CD4-positive, alpha-beta T cell (primary cell): Measurements from ENCODE around the gene TSR1. TPM values are rescaled to one million over a fixed set of nuclear protein-coding genes. Genes with fewer than 3 reads are reported as not detected.
A peak's percentile ranks its signal among the peaks of the same experiment; 100 is the strongest.

Experiments
- ATAC-seq: fragments of 200-7000 bp; cut with Tn5 transposase; one replicate; pipeline ENCODE4 v1.10.0; 2022; ENCODE audit warnings: mild to moderate bottlenecking; ENCODE audit not compliant: poor library complexity
- CTCF ChIA-PET: fragments of 350-600 bp; sonication (Branson Sonifier 250); formaldehyde crosslinking; loops from one replicate; lab custom pipeline; 2021; ENCODE audit warnings: antibody characterized with exemption, inconsistent platforms; lab: Charles Lee
- POLR2A ChIA-PET: fragments of 350-600 bp; sonication (Branson Sonifier 250); formaldehyde crosslinking; loops from one replicate; lab custom pipeline; 2021; ENCODE audit warnings: antibody characterized with exemption, inconsistent platforms; lab: Charles Lee
- DNase-seq, 14 experiments: peaks; one replicate each; pipeline ENCODE4 v3.0.0-alpha.2; 2013 to 2020; ENCODE audit warnings: mixed read lengths in 2 of 14
- H3K27ac ChIP-seq, 2 donors: one replicate each; pipeline versions ENCODE4 v1.5.1 to v1.7.0; 2013; ENCODE audit warnings: low read length in 2 of 2, low read depth in 1 of 2, mild to moderate bottlenecking in 1 of 2
- H3K27me3 ChIP-seq, 2 experiments: 1 replicate in 1 of 2; 2 replicates in 1 of 2; pipeline versions ENCODE4 v1.6.1 to v1.7.0; 2013; ENCODE audit warnings: low read length in 2 of 2, control low read depth in 1 of 2, mild to moderate bottlenecking in 1 of 2, moderate library complexity in 1 of 2; ENCODE audit not compliant: insufficient read depth in 2 of 2, control insufficient read depth in 1 of 2
- H3K36me3 ChIP-seq: one replicate; pipeline ENCODE4 v1.6.1; 2013; ENCODE audit warnings: low read length, control low read depth; ENCODE audit not compliant: insufficient read depth
- H3K4me1 ChIP-seq: one replicate; pipeline ENCODE4 v1.6.1; 2013; ENCODE audit warnings: low read length, control low read depth; ENCODE audit not compliant: insufficient read depth
- H3K4me3 ChIP-seq: one replicate; pipeline ENCODE4 v1.5.1; 2013; ENCODE audit warnings: mild to moderate bottlenecking, low read length, moderate library complexity
- H3K9me3 ChIP-seq, 2 experiments: 1 replicate in 1 of 2; 2 replicates in 1 of 2; pipeline versions ENCODE4 v1.6.1 to v1.7.0; 2013; ENCODE audit warnings: low read length in 2 of 2, mild to moderate bottlenecking in 2 of 2, control low read depth in 1 of 2, moderate library complexity in 1 of 2; ENCODE audit not compliant: control insufficient read depth in 1 of 2, insufficient read depth in 1 of 2
- H3K27ac Mint-ChIP-seq: one replicate; pipeline ENCODE4 v1.8.0; 2020; ENCODE audit warnings: mixed read lengths
- H3K27me3 Mint-ChIP-seq: one replicate; pipeline ENCODE4 v1.8.0; 2021; ENCODE audit warnings: mixed read lengths
- H3K36me3 Mint-ChIP-seq: one replicate; pipeline ENCODE4 v1.8.0; 2021; ENCODE audit warnings: low read depth, mixed read lengths
- H3K4me1 Mint-ChIP-seq: one replicate; pipeline ENCODE4 v1.8.0; 2021; ENCODE audit warnings: low read depth, mixed read lengths
- H3K4me3 Mint-ChIP-seq: one replicate; pipeline ENCODE4 v1.8.0; 2020; ENCODE audit warnings: mild to moderate bottlenecking, mixed read lengths
- H3K9me3 Mint-ChIP-seq: one replicate; pipeline ENCODE4 v1.8.0; 2020; ENCODE audit warnings: mixed read lengths
- CTCF ChIP-seq: fragments of 200-600 bp; IDR thresholded peaks from one replicate; pipeline ENCODE4 v1.8.0; 2022; ENCODE audit warnings: antibody characterized with exemption, mild to moderate bottlenecking
- intact Hi-C, 2 experiments: fragments of 100-400 bp; cut with DNase I in 1 of 2; cut with micrococcal nuclease in 1 of 2; formaldehyde crosslinking; loops; one replicate each; pipeline versions ENCODE4 v1.15.1 to v1.9.0; 2023 to 2025; cut with DNase I, micrococcal nuclease
- total RNA-seq, 174 experiments: library from RNA in 2 of 174; stranded (reverse) in 2 of 174; gene quantifications; one replicate each; pipeline ENCODE4 v1.2.3 and lab custom pipeline; 2021 to 2026

TSR1 gene
- total RNA-seq, 2 experiments from 2014 or later = 29.6 to 31.9 TPM

- H3K4me1 ChIP-seq = peaks cover 28% of the 10 kb centered on the region
- Mint-ChIP-seq H3K27me3 (no peaks in the 10 kb centered on the region), H3K9me3 (no peaks in the 10 kb centered on the region), H3K27ac (peak overlapping the region; percentile 67), H3K36me3 (peaks cover 73% of the 10 kb centered on the region), H3K4me1 (peaks cover 58% of the 10 kb centered on the region), H3K4me3 (peak overlapping the region; percentile 11)
- CTCF ChIA-PET = interaction anchor here (1.2 to 2.9 kb wide), 3 partner anchors 16 to 35 kb away, joined by 3 to 15 read pairs (median 5); no protein-coding TSS in a partner anchor
- ATAC-seq (no peak), DNase-seq (no peak)
- H3K27me3 ChIP-seq = no peaks in the 10 kb centered on the region
- intact Hi-C loops = loop anchor here in 1 of 2 experiments (10.0 kb wide), 2 partner anchors 395 to 555 kb away; partner anchors contain the start of gene WDR81
- H3K27ac ChIP-seq = no peak overlapping the region
- H3K36me3 ChIP-seq = peaks cover 57% of the 10 kb centered on the region
- H3K4me3 ChIP-seq = no peak overlapping the region
- H3K9me3 ChIP-seq = no peaks in the 10 kb centered on the region
- POLR2A ChIA-PET = interaction anchor here (0.6 to 1.9 kb wide), 6 partner anchors 8 to 224 kb away, joined by 3 to 7 read pairs (median 4); no protein-coding TSS in a partner anchor
- no peak for TF ChIP-seq CTCF
Observed at GRCh38 chr17:2279707-2280106, 56.5 kb downstream of the TSR1 start.

- Histone ChIP-seq H3K4me3 (no peak overlapping the region), H3K36me3 (peaks cover 54% of the 10 kb centered on the region), H3K9me3 (no peaks in the 10 kb centered on the region), H3K4me1 (peaks cover 28% of the 10 kb centered on the region), H3K27ac (no peak overlapping the region), H3K27me3 (no peaks in the 10 kb centered on the region)
- no peaks in the 10 kb centered on the region for H3K9me3 Mint-ChIP-seq
- no peak overlapping the region for H3K4me3 Mint-ChIP-seq
- ATAC-seq (no peak), DNase-seq (no peak)
- intact Hi-C loops = no loop called here
- ChIA-PET POLR2A (no interaction called here), CTCF (interaction anchor here (1.0 to 1.4 kb wide), 2 partner anchors 26 to 33 kb away, joined by 3 to 7 read pairs; no protein-coding TSS in a partner anchor)
- H3K27ac Mint-ChIP-seq = no peak overlapping the region
- H3K4me1 Mint-ChIP-seq = peaks cover 67% of the 10 kb centered on the region
- no peak for TF ChIP-seq CTCF
- H3K27me3 Mint-ChIP-seq = no peaks in the 10 kb centered on the region
- H3K36me3 Mint-ChIP-seq = peaks cover 72% of the 10 kb centered on the region
Observed at GRCh38 chr17:2277429-2278170, 58.7 kb downstream of the TSR1 start.

GRCh38 chr17:2275722-2276121 is 60.5 kb downstream of the TSR1 start:
- H3K9me3 ChIP-seq = no peaks in the 10 kb centered on the region
- H3K27me3 ChIP-seq = no peaks in the 10 kb centered on the region
- H3K9me3 Mint-ChIP-seq = no peaks in the 10 kb centered on the region
- H3K27me3 Mint-ChIP-seq = no peaks in the 10 kb centered on the region
- H3K27ac Mint-ChIP-seq = peak overlapping the region; percentile 55
- peaks cover 37% of the 10 kb centered on the region for H3K4me1 ChIP-seq
- POLR2A ChIA-PET = interaction anchor here (0.7 to 2.0 kb wide), 4 partner anchors 10 to 112 kb away, joined by 4 to 8 read pairs (median 6); no protein-coding TSS in a partner anchor
- no peak overlapping the region for H3K27ac ChIP-seq
- H3K4me1 Mint-ChIP-seq = peaks cover 62% of the 10 kb centered on the region
- peaks cover 64% of the 10 kb centered on the region for H3K36me3 Mint-ChIP-seq
- ATAC-seq = peak; percentile 78
- H3K36me3 ChIP-seq = peaks cover 36% of the 10 kb centered on the region
- no peak for TF ChIP-seq CTCF
- peak overlapping the region; percentile 12 for H3K4me3 Mint-ChIP-seq
- intact Hi-C loops = no loop called here
- CTCF ChIA-PET = interaction anchor here (1.0 kb wide), 1 partner anchor 31 kb away, joined by 5 read pairs; no protein-coding TSS in a partner anchor
- H3K4me3 ChIP-seq = no peak overlapping the region
- peak in 3 of 14 experiments; percentile 24 to 38 (median 33) for DNase-seq
